ENCODE results near the gene CDK7. TPM values are rescaled to one million over a fixed set of nuclear protein-coding genes. Genes with fewer than 3 reads are reported as not detected.
"Not testable (repeated sequence)": the region's sequence is repeated elsewhere in the genome, so short reads cannot be mapped to it uniquely, and the experiment has no call there.

CDK7 gene
- total and polyA plus RNA-seq, 7 experiments from 2014 or later = 18.2 to 28.9 (median 21.8) TPM

DNA sequence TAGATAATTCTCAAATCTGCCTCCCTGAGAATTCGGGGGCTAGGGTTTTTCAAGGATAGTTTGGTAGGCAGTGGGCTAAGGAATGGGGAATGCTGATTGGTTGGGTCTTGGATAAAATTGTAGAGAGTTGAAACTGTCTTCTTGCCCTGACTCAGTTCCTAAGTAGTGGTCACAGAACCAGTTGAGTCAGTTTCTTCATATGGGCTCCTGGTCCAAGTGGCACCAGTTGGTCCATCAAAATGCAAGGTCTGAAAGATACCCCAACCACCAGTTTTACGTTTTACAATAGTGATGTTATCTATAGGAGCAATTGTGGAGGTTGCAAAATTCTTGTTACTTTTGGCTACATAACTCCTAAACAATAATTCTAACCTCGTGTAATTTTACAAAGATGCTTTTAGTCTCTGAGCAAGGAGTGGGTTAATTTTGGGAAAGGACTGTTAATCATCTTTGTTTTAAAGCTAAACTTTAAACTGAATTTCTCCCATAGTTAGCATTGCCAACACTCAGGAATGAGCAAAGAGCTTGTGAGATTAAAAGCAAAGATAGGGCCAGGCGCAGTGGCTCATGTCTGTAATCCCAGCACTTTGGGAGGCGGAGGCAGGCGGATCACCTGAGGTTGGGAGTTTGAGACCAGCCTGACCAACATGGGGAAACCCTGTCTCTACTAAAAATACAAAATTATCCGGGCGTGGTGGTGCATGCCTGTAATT, 7.7 kb downstream of the CDK7 start:
- H3K27me3 ChIP-seq (ENCODE audit: control insufficient read depth in 2 of 2, insufficient read depth in 2 of 2, low read length in 2 of 2) = no peaks in the 10 kb centered on the region
- no peak overlapping the region for H3K4me3 ChIP-seq (ENCODE audit: low read length)
- ChIA-PET CTCF (no interaction called here), POLR2A (no interaction called here)
- H3K9me3 Mint-ChIP-seq = peaks cover 0 to 12% (median 0%) of the 10 kb centered on the region in 11 donors
- peaks cover 3 to 4% of the 10 kb centered on the region in 2 donors for H3K4me1 ChIP-seq (ENCODE audit: control insufficient read depth in 2 of 2, insufficient read depth in 2 of 2, low read length in 2 of 2)
- peaks cover 4 to 66% (median 59%) of the 10 kb centered on the region in 5 donors for H3K36me3 Mint-ChIP-seq
- H3K4me3 Mint-ChIP-seq = peak overlapping the region in 2 of 10 donors; percentile 0 to 11
- intact Hi-C loops (cut with micrococcal nuclease) = no loop called here
- no peaks in the 10 kb centered on the region for H3K9me3 ChIP-seq (ENCODE audit: control insufficient read depth in 2 of 3, low read length in 3 of 3)
- no peak overlapping the region for H3K27ac Mint-ChIP-seq
- no peak overlapping the region for H3K27ac ChIP-seq (ENCODE audit: low read depth, low read length)
- ATAC-seq = no peak
- H3K4me1 Mint-ChIP-seq = peaks cover 41 to 84% (median 79%) of the 10 kb centered on the region in 7 donors
- peaks cover 0 to 7% (median 0%) of the 10 kb centered on the region in 3 experiments for H3K36me3 ChIP-seq (ENCODE audit: control insufficient read depth in 2 of 3, insufficient read depth in 3 of 3, low read length in 3 of 3)
- H3K27me3 Mint-ChIP-seq = no peaks in the 10 kb centered on the region
- no peak for DNase-seq

DNA sequence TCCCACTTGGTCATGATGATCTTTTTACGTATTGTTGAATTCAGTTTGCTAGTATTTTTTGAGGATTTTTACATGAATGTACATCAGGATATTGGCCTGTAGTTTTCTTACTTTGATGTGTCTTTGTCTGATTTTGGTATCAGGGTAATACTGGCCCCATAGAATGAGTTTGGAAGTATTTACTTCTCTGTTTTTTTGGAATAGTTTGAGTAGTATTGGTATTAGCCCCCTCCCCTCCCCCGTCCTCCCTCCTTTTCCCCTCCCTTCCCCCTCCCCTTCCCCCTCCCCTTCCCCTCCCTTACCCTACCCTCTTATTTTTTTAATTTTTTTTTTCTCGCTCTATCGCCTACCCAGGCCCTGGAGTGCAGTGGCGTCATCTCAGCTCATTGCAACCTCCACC, 10.3 kb downstream of the CDK7 start:
- ChIA-PET POLR2A (no interaction called here), CTCF (no interaction called here)
- Mint-ChIP-seq H3K9me3 (peaks cover 0 to 29% (median 6%) of the 10 kb centered on the region in 11 donors), H3K36me3 (peaks cover 8 to 68% (median 62%) of the 10 kb centered on the region in 5 donors), H3K4me3 (no peak overlapping the region), H3K4me1 (peaks cover 25 to 80% (median 60%) of the 10 kb centered on the region in 7 donors), H3K27ac (no peak overlapping the region), H3K27me3 (no peaks in the 10 kb centered on the region)
- Histone ChIP-seq H3K4me1 (ENCODE audit: control insufficient read depth in 2 of 2, insufficient read depth in 2 of 2, low read length in 2 of 2) (peaks cover 0 to 4% of the 10 kb centered on the region in 2 donors), H3K9me3 (ENCODE audit: control insufficient read depth in 2 of 3, low read length in 3 of 3) (peaks cover 0 to 4% (median 0%) of the 10 kb centered on the region in 3 experiments), H3K27ac (ENCODE audit: low read depth, low read length) (no peak overlapping the region), H3K4me3 (ENCODE audit: low read length) (no peak overlapping the region), H3K27me3 (ENCODE audit: control insufficient read depth in 2 of 2, insufficient read depth in 2 of 2, low read length in 2 of 2) (no peaks in the 10 kb centered on the region), H3K36me3 (ENCODE audit: control insufficient read depth in 2 of 3, insufficient read depth in 3 of 3, low read length in 3 of 3) (peaks cover 0 to 2% (median 0%) of the 10 kb centered on the region in 3 experiments)
- intact Hi-C loops (cut with micrococcal nuclease) = loop anchor here in 1 of 2 donors (1.0 kb wide), 1 partner anchor 8 kb away; no protein-coding TSS in a partner anchor
- DNase-seq = no peak
- no peak for ATAC-seq

DNA sequence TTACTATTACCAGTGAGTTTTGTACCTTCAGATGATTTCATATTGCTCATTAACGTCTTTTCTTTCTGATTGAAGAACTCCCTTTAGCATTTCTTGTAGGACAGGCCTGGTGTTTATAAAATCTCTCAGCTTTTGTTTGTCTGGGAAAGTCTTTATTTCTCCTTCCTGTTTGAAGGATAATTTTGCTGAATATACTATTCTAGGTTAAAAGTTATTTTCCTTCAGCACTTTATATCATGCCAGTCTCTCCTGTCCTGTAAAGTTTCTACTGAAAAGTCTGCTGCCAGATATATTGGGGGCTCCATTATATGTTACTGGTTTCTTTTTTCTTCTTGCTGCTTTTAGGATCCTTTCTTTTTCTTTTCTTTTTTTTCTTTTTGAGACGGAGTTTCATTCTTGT, 13.3 kb downstream of the CDK7 start:
- intact Hi-C loops (cut with micrococcal nuclease) = no loop called here
- no peak overlapping the region for H3K27ac ChIP-seq (ENCODE audit: low read depth, low read length)
- Mint-ChIP-seq H3K36me3 (peaks cover 4 to 54% (median 43%) of the 10 kb centered on the region in 5 donors), H3K27me3 (no peaks in the 10 kb centered on the region), H3K9me3 (peaks cover 0 to 29% (median 6%) of the 10 kb centered on the region in 11 donors), H3K27ac (no peak overlapping the region), H3K4me1 (peaks cover 14 to 56% (median 40%) of the 10 kb centered on the region in 7 donors), H3K4me3 (no peak overlapping the region)
- ChIA-PET POLR2A (no interaction called here), CTCF (no interaction called here)
- peaks cover 0 to 10% (median 0%) of the 10 kb centered on the region in 3 experiments for H3K36me3 ChIP-seq (ENCODE audit: control insufficient read depth in 2 of 3, insufficient read depth in 3 of 3, low read length in 3 of 3)
- H3K9me3 ChIP-seq (ENCODE audit: control insufficient read depth in 2 of 3, low read length in 3 of 3) = peaks cover 0 to 4% (median 0%) of the 10 kb centered on the region in 3 experiments
- no peak overlapping the region for H3K4me3 ChIP-seq (ENCODE audit: low read length)
- peaks cover 0 to under 1% of the 10 kb centered on the region in 2 donors for H3K4me1 ChIP-seq (ENCODE audit: control insufficient read depth in 2 of 2, insufficient read depth in 2 of 2, low read length in 2 of 2)
- no peak for ATAC-seq
- H3K27me3 ChIP-seq (ENCODE audit: control insufficient read depth in 2 of 2, insufficient read depth in 2 of 2, low read length in 2 of 2) = no peaks in the 10 kb centered on the region
- DNase-seq = no peak

DNA sequence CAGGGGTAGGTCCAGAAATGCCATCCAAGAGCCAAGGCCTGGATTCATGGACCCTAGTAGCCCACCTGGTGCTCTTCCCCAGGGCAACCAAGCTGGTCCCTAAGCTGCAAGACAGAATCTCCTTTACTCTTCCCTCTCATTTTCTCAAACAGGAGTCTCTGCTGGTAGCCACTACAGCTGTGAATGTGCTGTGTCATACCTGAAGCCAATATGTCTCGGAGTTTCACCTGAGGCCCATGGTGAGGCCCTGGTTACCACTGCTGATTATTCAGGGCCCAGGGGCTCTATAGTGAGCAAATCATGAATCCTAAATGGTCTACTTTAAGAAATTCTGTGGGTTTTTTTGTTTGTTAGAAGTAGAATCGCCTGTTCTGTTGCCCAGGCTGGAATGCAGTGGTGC, 15.9 kb downstream of the CDK7 start:
- peaks cover 4 to 47% (median 34%) of the 10 kb centered on the region in 5 donors for H3K36me3 Mint-ChIP-seq
- H3K36me3 ChIP-seq (ENCODE audit: control insufficient read depth in 2 of 3, insufficient read depth in 3 of 3, low read length in 3 of 3) = peaks cover 0 to 19% (median 0%) of the 10 kb centered on the region in 3 experiments
- intact Hi-C loops (cut with micrococcal nuclease) = no loop called here
- no peak overlapping the region for H3K4me3 ChIP-seq (ENCODE audit: low read length)
- no peaks in the 10 kb centered on the region for H3K4me1 ChIP-seq (ENCODE audit: control insufficient read depth in 2 of 2, insufficient read depth in 2 of 2, low read length in 2 of 2)
- CTCF ChIA-PET = no interaction called here
- no peaks in the 10 kb centered on the region for H3K27me3 ChIP-seq (ENCODE audit: control insufficient read depth in 2 of 2, insufficient read depth in 2 of 2, low read length in 2 of 2)
- peaks cover 0 to 29% (median 6%) of the 10 kb centered on the region in 11 donors for H3K9me3 Mint-ChIP-seq
- no peak for ATAC-seq
- peak overlapping the region in 1 of 9 donors; percentile 86 for H3K27ac Mint-ChIP-seq
- DNase-seq = no peak
- peaks cover 5 to 34% (median 24%) of the 10 kb centered on the region in 7 donors for H3K4me1 Mint-ChIP-seq
- H3K4me3 Mint-ChIP-seq = no peak overlapping the region
- H3K9me3 ChIP-seq (ENCODE audit: control insufficient read depth in 2 of 3, low read length in 3 of 3) = peaks cover 0 to 4% (median 0%) of the 10 kb centered on the region in 3 experiments
- POLR2A ChIA-PET = no interaction called here
- H3K27me3 Mint-ChIP-seq = no peaks in the 10 kb centered on the region
- no peak overlapping the region for H3K27ac ChIP-seq (ENCODE audit: low read depth, low read length)

DNA sequence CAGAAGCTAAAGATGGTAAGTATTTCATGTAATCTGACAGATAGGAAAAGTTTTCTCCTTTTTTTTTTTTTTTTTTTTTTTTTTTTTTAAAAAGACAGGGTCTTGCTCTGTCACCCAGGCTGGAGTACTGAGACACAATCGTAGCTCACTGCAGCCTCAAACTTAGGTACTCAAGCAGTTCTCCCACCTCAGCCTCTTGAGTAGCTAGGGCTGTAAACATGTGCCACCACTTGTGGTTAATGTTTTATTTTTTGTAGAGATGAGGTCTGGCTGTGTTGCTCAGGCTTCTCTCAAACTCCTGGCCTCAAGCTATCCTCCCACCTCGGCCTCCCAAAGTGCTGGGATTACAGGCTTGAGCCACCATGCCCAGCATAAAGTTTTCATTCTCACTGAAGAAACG, 17.8 kb downstream of the CDK7 start:
- Mint-ChIP-seq H3K4me1 (peaks cover under 1 to 18% (median 10%) of the 10 kb centered on the region in 7 donors), H3K4me3 (no peak overlapping the region), H3K36me3 (peaks cover 4 to 35% (median 17%) of the 10 kb centered on the region in 5 donors), H3K9me3 (peaks cover 0 to 16% (median 6%) of the 10 kb centered on the region in 11 donors), H3K27me3 (no peaks in the 10 kb centered on the region), H3K27ac (peak overlapping the region in 2 of 9 donors; percentile 25 to 63)
- no peaks in the 10 kb centered on the region for H3K4me1 ChIP-seq (ENCODE audit: control insufficient read depth in 2 of 2, insufficient read depth in 2 of 2, low read length in 2 of 2)
- no peak overlapping the region for H3K27ac ChIP-seq (ENCODE audit: low read depth, low read length)
- H3K36me3 ChIP-seq (ENCODE audit: control insufficient read depth in 2 of 3, insufficient read depth in 3 of 3, low read length in 3 of 3) = peaks cover 0 to 33% (median 6%) of the 10 kb centered on the region in 3 experiments
- peaks cover 0 to 4% (median 0%) of the 10 kb centered on the region in 3 experiments for H3K9me3 ChIP-seq (ENCODE audit: control insufficient read depth in 2 of 3, low read length in 3 of 3)
- intact Hi-C loops (cut with micrococcal nuclease) = no loop called here
- no peaks in the 10 kb centered on the region for H3K27me3 ChIP-seq (ENCODE audit: control insufficient read depth in 2 of 2, insufficient read depth in 2 of 2, low read length in 2 of 2)
- H3K4me3 ChIP-seq (ENCODE audit: low read length) = no peak overlapping the region
- ATAC-seq = no peak
- CTCF ChIA-PET = no interaction called here
- DNase-seq = no peak
- POLR2A ChIA-PET = no interaction called here

DNA sequence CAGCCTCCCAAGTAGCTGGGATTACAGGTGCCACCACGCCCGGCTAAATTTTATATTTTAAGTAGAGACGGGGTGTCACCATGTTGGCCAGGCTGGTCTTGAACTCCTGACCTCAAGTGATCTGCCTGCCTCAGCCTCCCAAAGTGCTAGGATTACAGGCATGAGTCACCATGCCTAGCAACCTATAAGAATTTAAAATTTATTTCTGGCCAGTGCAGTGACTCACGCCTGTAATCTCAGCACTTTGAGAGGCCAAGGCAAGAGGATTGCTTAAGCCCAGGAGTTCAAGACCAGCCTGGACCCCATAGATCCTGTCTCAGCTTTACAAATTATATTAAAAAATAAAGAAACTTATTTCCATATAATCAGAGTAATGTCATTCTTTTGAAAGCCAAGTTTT, 21.3 kb downstream of the CDK7 start:
- H3K27ac ChIP-seq (ENCODE audit: low read depth, low read length); ATAC-seq; intact Hi-C loops (cut with micrococcal nuclease); H3K27me3 Mint-ChIP-seq; DNase-seq; H3K27me3 ChIP-seq (ENCODE audit: control insufficient read depth in 2 of 2, insufficient read depth in 2 of 2, low read length in 2 of 2); H3K4me3 ChIP-seq (ENCODE audit: low read length); H3K4me1 Mint-ChIP-seq; H3K9me3 Mint-ChIP-seq; H3K27ac Mint-ChIP-seq; H3K9me3 ChIP-seq (ENCODE audit: control insufficient read depth in 2 of 3, low read length in 3 of 3); H3K4me3 Mint-ChIP-seq; POLR2A ChIA-PET; H3K4me1 ChIP-seq (ENCODE audit: control insufficient read depth in 2 of 2, insufficient read depth in 2 of 2, low read length in 2 of 2): not testable (repeated sequence)
- CTCF ChIA-PET = interaction anchor here (0.7 kb wide), 1 partner anchor 17 kb away, joined by 3 read pairs; no protein-coding TSS in a partner anchor
- peaks cover 0 to 52% (median 11%) of the 10 kb centered on the region in 3 experiments for H3K36me3 ChIP-seq (ENCODE audit: control insufficient read depth in 2 of 3, insufficient read depth in 3 of 3, low read length in 3 of 3)
- H3K36me3 Mint-ChIP-seq = peaks cover 0 to 21% (median 4%) of the 10 kb centered on the region in 5 donors

Measured in naive thymus-derived CD4-positive, alpha-beta T cell (primary cell).